DND-41 (cell line): ENCODE measurements around the gene C1orf21.

ENCODE experiments used
- ATAC-seq: fragments of 200-7000 bp; cut with Tn5 transposase; 3 replicates; pipeline ENCODE4 v1.9.1; 2021; ENCODE audit warnings: low read depth; ENCODE audit not compliant: insufficient read depth
- DNase-seq: peaks from one replicate; pipeline ENCODE4 v3.0.0-alpha.2; 2020
- H2AFZ ChIP-seq: 2 replicates; pipeline ENCODE4 v1.6.0; 2012; ENCODE audit warnings: low read depth, low read length
- H3K27ac ChIP-seq: 2 replicates; pipeline ENCODE4 v1.5.1; 2012; ENCODE audit warnings: low read length, inconsistent platforms
- H3K27me3 ChIP-seq: fragments of 200-600 bp; sonication (generic); 2 replicates; pipeline ENCODE4 v1.6.0; 2012; ENCODE audit warnings: low read length, mild to moderate bottlenecking, inconsistent platforms; ENCODE audit not compliant: insufficient read depth, poor library complexity
- H3K36me3 ChIP-seq: 2 replicates; pipeline ENCODE4 v1.5.1; 2012; ENCODE audit warnings: low read length, inconsistent platforms; ENCODE audit not compliant: insufficient read depth
- H3K4me1 ChIP-seq: 2 replicates; pipeline ENCODE4 v1.5.1; 2012; ENCODE audit warnings: mild to moderate bottlenecking, low read length; ENCODE audit not compliant: insufficient read depth
- H3K4me2 ChIP-seq: 2 replicates; pipeline ENCODE4 v1.6.0; 2012; ENCODE audit warnings: mild to moderate bottlenecking, moderate library complexity, low read length, inconsistent platforms; ENCODE audit not compliant: insufficient read depth
- H3K4me3 ChIP-seq, 2 experiments: fragments of 200-600 bp in 1 of 2; shearing (Covaris generic) in 1 of 2; 2 replicates each; pipeline ENCODE4 v1.5.1; 2012 to 2016; ENCODE audit warnings: inconsistent platforms in 2 of 2, low read length in 2 of 2, mild to moderate bottlenecking in 2 of 2, low read depth in 1 of 2, moderate library complexity in 1 of 2
- H3K79me2 ChIP-seq: 2 replicates; pipeline ENCODE4 v1.6.0; 2012; ENCODE audit warnings: low read length, inconsistent platforms; ENCODE audit not compliant: insufficient read depth
- H3K9ac ChIP-seq: 2 replicates; pipeline ENCODE4 v1.6.0; 2012; ENCODE audit warnings: low read depth, mild to moderate bottlenecking, inconsistent platforms, low read length, moderate library complexity
- H3K9me3 ChIP-seq: 2 replicates; pipeline ENCODE4 v1.5.1; 2012; ENCODE audit warnings: low read length, moderate library complexity, mild to moderate bottlenecking, inconsistent platforms; ENCODE audit not compliant: insufficient read depth, severe bottlenecking
- H4K20me1 ChIP-seq: 2 replicates; pipeline ENCODE4 v1.6.0; 2012; ENCODE audit warnings: low read length; ENCODE audit not compliant: insufficient read depth
- EZH2 ChIP-seq: IDR thresholded peaks from 3 replicates; pipeline ENCODE4 v1.6.1; 2012; ENCODE audit warnings: borderline replicate concordance, low read depth, mild to moderate bottlenecking, moderate library complexity, low read length, inconsistent platforms; ENCODE audit not compliant: severe bottlenecking
- TF ChIP-seq, protein P1 (sequence below): IDR thresholded peaks from 2 replicates; pipeline ENCODE4 v1.5.1; 2012; ENCODE audit warnings: borderline replicate concordance, low read length, moderate library complexity, mild to moderate bottlenecking; ENCODE audit not compliant: poor library complexity, severe bottlenecking; ENCODE audit errors: extremely low read depth

Gene C1orf21

GRCh38 chr1:184632415-184633175 lies 245.8 kb downstream of the C1orf21 start:
- H3K4me3 ChIP-seq = no peak overlapping the region
- no peaks in the 10 kb centered on the region for H3K9me3 ChIP-seq
- no peak for ATAC-seq
- H3K36me3 ChIP-seq = no peaks in the 10 kb centered on the region
- peaks cover 26% of the 10 kb centered on the region for H3K4me1 ChIP-seq
- no peak overlapping the region for H3K27ac ChIP-seq
- no peaks in the 10 kb centered on the region for H4K20me1 ChIP-seq
- no peak overlapping the region for H3K9ac ChIP-seq
- no peaks in the 10 kb centered on the region for H3K27me3 ChIP-seq
- no peak for TF ChIP-seq EZH2
- TF ChIP-seq, protein P1, sequence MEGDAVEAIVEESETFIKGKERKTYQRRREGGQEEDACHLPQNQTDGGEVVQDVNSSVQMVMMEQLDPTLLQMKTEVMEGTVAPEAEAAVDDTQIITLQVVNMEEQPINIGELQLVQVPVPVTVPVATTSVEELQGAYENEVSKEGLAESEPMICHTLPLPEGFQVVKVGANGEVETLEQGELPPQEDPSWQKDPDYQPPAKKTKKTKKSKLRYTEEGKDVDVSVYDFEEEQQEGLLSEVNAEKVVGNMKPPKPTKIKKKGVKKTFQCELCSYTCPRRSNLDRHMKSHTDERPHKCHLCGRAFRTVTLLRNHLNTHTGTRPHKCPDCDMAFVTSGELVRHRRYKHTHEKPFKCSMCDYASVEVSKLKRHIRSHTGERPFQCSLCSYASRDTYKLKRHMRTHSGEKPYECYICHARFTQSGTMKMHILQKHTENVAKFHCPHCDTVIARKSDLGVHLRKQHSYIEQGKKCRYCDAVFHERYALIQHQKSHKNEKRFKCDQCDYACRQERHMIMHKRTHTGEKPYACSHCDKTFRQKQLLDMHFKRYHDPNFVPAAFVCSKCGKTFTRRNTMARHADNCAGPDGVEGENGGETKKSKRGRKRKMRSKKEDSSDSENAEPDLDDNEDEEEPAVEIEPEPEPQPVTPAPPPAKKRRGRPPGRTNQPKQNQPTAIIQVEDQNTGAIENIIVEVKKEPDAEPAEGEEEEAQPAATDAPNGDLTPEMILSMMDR = no peak
- H3K79me2 ChIP-seq = no peaks in the 10 kb centered on the region
- no peak overlapping the region for H2AFZ ChIP-seq
- no peak overlapping the region for H3K4me2 ChIP-seq
- no peak for DNase-seq

DNA sequence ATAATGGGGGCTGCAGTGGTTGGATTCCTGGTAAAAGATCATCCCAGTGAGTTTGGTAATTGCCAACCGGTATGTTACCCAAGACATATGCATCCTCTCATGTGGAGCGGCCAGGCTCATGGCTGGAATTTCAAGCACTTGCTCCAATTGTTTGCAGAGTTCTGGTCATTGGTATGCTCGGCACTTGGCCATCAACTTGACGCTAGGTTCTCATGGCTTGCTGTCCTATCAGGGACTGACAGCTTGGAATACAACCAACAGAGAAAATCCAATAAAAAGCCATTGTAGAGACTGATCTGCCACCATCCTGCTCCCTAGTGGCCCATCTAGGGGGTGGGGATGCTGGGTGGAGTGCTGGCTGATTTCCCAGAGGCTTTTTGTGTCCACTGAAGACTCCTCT lies 247.0 kb downstream of the C1orf21 start:
- H3K9ac ChIP-seq = no peak overlapping the region
- H2AFZ ChIP-seq = no peak overlapping the region
- H4K20me1 ChIP-seq = no peaks in the 10 kb centered on the region
- no peaks in the 10 kb centered on the region for H3K79me2 ChIP-seq
- H3K4me2 ChIP-seq = no peak overlapping the region
- no peaks in the 10 kb centered on the region for H3K36me3 ChIP-seq
- H3K4me1 ChIP-seq = peaks cover 26% of the 10 kb centered on the region
- no peak for DNase-seq
- no peak for ATAC-seq
- H3K27ac ChIP-seq = no peak overlapping the region
- H3K27me3 ChIP-seq = no peaks in the 10 kb centered on the region
- no peaks in the 10 kb centered on the region for H3K9me3 ChIP-seq
- TF ChIP-seq, protein P1 = no peak
- no peak for TF ChIP-seq EZH2
- no peak overlapping the region for H3K4me3 ChIP-seq

DNA sequence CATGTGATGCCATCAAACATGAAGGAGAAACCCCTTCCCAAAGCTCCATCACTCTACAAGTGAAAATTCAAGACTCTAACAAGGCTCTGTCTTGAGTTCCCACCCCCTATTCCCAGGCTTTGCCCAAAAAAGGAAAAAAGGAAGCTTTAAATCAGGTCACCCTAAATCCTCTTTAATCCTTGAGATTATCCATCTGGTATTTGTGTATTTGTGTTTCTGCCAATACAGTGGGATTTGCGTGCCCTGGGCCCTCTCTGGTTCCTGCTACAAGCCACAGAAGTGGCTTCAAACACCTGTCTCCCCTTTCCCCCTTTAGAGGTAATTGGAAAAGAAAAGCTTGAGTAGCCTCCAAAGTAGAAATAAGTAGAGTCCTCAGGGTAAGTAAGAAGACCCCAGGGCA lies 247.5 kb downstream of the C1orf21 start:
- Histone ChIP-seq H3K27ac (no peak overlapping the region), H3K9me3 (no peaks in the 10 kb centered on the region), H3K4me3 (no peak overlapping the region), H3K4me1 (peaks cover 26% of the 10 kb centered on the region), H2AFZ (no peak overlapping the region), H3K9ac (no peak overlapping the region), H3K79me2 (no peaks in the 10 kb centered on the region), H3K36me3 (no peaks in the 10 kb centered on the region), H3K27me3 (no peaks in the 10 kb centered on the region), H4K20me1 (no peaks in the 10 kb centered on the region), H3K4me2 (no peak overlapping the region)
- TF ChIP-seq, protein P1 = no peak
- ATAC-seq (no peak), DNase-seq (no peak)
